Esophagus squamous epithelium (tissue), 4 donors: ENCODE data around the gene NUDT6.

Experiments
- POLR2A ChIP-seq, 4 donors: fragments of 450-650 bp; IDR thresholded peaks; one replicate each; pipeline ENCODE4 v1.6.1; 2017; ENCODE audit warnings: antibody characterized with exemption in 4 of 4, mild to moderate bottlenecking in 4 of 4, moderate library complexity in 3 of 4
- TF ChIP-seq, protein P1 (sequence below), 6 experiments: fragments of 450-650 bp in 4 of 6; fragments of 200-600 bp in 2 of 6; sonication (generic) in 2 of 6; IDR thresholded peaks; one replicate each; pipeline ENCODE4 v1.5.1; 2016 to 2019; ENCODE audit warnings: antibody characterized with exemption in 6 of 6, mild to moderate bottlenecking in 4 of 6, moderate library complexity in 4 of 6

DNA sequence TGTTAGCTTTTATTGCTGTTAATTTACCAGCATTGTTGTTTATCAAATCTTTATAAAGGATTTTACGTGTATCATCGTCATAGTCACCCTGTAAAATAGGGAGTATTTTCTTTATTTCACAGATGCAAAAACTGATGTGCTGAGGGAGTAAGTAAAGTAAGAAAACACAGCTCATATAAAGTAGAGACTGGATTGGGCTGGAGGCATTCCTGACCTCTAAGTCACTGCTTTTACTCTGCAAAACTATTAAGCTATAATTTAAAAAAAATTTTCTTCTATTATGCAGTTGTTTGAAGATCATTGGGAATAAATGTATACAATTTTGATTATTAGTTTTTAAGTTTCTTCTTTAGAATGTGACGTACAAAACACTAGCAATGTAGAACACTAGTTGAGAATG, 45.9 kb downstream of the NUDT6 start:
- TF ChIP-seq, protein P1, sequence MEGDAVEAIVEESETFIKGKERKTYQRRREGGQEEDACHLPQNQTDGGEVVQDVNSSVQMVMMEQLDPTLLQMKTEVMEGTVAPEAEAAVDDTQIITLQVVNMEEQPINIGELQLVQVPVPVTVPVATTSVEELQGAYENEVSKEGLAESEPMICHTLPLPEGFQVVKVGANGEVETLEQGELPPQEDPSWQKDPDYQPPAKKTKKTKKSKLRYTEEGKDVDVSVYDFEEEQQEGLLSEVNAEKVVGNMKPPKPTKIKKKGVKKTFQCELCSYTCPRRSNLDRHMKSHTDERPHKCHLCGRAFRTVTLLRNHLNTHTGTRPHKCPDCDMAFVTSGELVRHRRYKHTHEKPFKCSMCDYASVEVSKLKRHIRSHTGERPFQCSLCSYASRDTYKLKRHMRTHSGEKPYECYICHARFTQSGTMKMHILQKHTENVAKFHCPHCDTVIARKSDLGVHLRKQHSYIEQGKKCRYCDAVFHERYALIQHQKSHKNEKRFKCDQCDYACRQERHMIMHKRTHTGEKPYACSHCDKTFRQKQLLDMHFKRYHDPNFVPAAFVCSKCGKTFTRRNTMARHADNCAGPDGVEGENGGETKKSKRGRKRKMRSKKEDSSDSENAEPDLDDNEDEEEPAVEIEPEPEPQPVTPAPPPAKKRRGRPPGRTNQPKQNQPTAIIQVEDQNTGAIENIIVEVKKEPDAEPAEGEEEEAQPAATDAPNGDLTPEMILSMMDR (IDR thresholded peaks at IDR 0.05) = no peak
- no peak for TF ChIP-seq POLR2A (IDR thresholded peaks at IDR 0.05)
